Kidney (tissue), 14 donors: ENCODE results near the gene OR7C2. TPM values are rescaled to one million over a fixed set of nuclear protein-coding genes. Genes with fewer than 3 reads are reported as not detected.
"Not testable (repeated sequence)": the region's sequence is repeated elsewhere in the genome, so short reads cannot be mapped to it uniquely, and the experiment has no call there.

ENCODE experiments used
- DNase-seq, 5 donors: peaks; one replicate each; pipeline ENCODE4 v3.0.0-alpha.2; 2013 to 2020
- FAIRE-seq: peaks from 2 replicates; lab custom pipeline; 2012; peaks lifted over from hg19 to GRCh38; lab: Jason Lieb, UNC
- H3K27ac ChIP-seq, 2 donors: one replicate each; pipeline ENCODE4 v1.7.0; 2013; ENCODE audit warnings: low read depth in 2 of 2, low read length in 2 of 2, inconsistent platforms in 1 of 2
- H3K27me3 ChIP-seq: one replicate; pipeline ENCODE4 v1.7.1; 2013; ENCODE audit warnings: low read length, inconsistent platforms; ENCODE audit not compliant: control insufficient read depth, insufficient read depth
- H3K36me3 ChIP-seq, 3 donors: one replicate each; pipeline versions ENCODE4 v1.7.0 to v1.7.1; 2013; ENCODE audit warnings: low read length in 3 of 3, control low read depth in 1 of 3, inconsistent platforms in 1 of 3; ENCODE audit not compliant: insufficient read depth in 3 of 3, control insufficient read depth in 2 of 3
- H3K4me1 ChIP-seq, 3 donors: one replicate each; pipeline versions ENCODE4 v1.7.0 to v1.7.1; 2013; ENCODE audit warnings: low read length in 3 of 3, inconsistent platforms in 1 of 3, low read depth in 1 of 3; ENCODE audit not compliant: control insufficient read depth in 2 of 3, insufficient read depth in 2 of 3
- H3K4me3 ChIP-seq, 3 donors: one replicate each; pipeline versions ENCODE4 v1.7.0 to v1.8.1; 2013; ENCODE audit warnings: low read length in 3 of 3, control low read depth in 1 of 3, inconsistent platforms in 1 of 3
- H3K9ac ChIP-seq, 3 donors: one replicate each; pipeline versions ENCODE4 v1.7.0 to v1.7.1; 2013; ENCODE audit warnings: low read length in 3 of 3, control low read depth in 1 of 3, inconsistent platforms in 1 of 3
- H3K9me3 ChIP-seq, 3 donors: one replicate each; pipeline versions ENCODE4 v1.7.0 to v1.7.1; 2013; ENCODE audit warnings: low read length in 3 of 3, control low read depth in 1 of 3, inconsistent platforms in 1 of 3; ENCODE audit not compliant: control insufficient read depth in 2 of 3, insufficient read depth in 1 of 3
- intact Hi-C: fragments of 100-400 bp; cut with DNase I; formaldehyde crosslinking; loops from one replicate; pipeline ENCODE4 v1.11.1; 2022
- polyA plus RNA-seq: library from polyadenylated mRNA; stranded (reverse); fragments of 350-450 nt; fragmentation: Illumina TruSeq; extraction: RNeasy Lipid Tissue Mini Kit (QIAGEN cat#74804); gene quantifications from one replicate; pipeline ENCODE4 v1.2.3, GENCODE V29; 2014; ENCODE audit warnings: low read depth, low replicate concordance; ENCODE audit not compliant: insufficient read depth
- total RNA-seq: library from RNA; stranded (reverse); fragmentation: NEBNext Ultra II Directional; extraction: Animal tissue kit (Norgen Biotek cat#: 25700); gene quantifications from one replicate; pipeline ENCODE4 v1.2.1, GENCODE V29; 2021
- TF ChIP-seq, protein P1 (sequence below): IDR thresholded peaks from 3 replicates; pipeline ENCODE4 v1.5.1; 2012; ENCODE audit warnings: mild to moderate bottlenecking, moderate library complexity, borderline replicate concordance; ENCODE audit not compliant: insufficient read depth; ENCODE audit errors: extremely low read depth
- donor health status: control.
- donor health status: control.
- donor health status: control.
- donor health status: control.
- donor health status: control.
- donor health status: DM: yes; HTN: yes; CAD: no.
- donor health status: Normal renal cell carcinoma (clear cell type).

OR7C2 gene
- total and polyA plus RNA-seq, 2 donors from 2014 or later = not detected

DNA sequence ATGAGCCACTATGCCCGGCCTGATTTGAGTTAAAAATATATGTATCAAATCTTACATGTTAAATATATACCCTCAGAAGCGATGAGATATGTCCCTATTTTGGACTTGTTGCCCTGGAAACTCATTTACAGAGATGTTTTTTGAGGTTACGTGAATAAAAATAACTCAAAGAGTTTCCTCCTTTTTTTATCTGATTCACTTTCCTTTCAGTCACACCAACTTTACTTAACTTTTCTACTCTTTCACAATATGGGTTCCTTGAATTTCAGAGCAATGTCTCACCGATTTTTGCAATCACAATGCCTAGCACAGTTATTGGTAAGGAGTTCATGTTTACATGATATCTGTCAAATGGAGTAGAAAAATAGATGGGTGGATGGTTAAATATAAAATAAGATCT is 2.3 kb downstream of the OR7C2 start:
- H3K27ac ChIP-seq = no peak overlapping the region
- no peaks in the 10 kb centered on the region for H3K9me3 ChIP-seq
- H3K4me1 ChIP-seq = no peaks in the 10 kb centered on the region
- DNase-seq (no peak), FAIRE-seq (no peak)
- H3K4me3 ChIP-seq = no peak overlapping the region
- intact Hi-C loops = no loop called here
- H3K36me3 ChIP-seq = no peaks in the 10 kb centered on the region
- TF ChIP-seq, protein P1, sequence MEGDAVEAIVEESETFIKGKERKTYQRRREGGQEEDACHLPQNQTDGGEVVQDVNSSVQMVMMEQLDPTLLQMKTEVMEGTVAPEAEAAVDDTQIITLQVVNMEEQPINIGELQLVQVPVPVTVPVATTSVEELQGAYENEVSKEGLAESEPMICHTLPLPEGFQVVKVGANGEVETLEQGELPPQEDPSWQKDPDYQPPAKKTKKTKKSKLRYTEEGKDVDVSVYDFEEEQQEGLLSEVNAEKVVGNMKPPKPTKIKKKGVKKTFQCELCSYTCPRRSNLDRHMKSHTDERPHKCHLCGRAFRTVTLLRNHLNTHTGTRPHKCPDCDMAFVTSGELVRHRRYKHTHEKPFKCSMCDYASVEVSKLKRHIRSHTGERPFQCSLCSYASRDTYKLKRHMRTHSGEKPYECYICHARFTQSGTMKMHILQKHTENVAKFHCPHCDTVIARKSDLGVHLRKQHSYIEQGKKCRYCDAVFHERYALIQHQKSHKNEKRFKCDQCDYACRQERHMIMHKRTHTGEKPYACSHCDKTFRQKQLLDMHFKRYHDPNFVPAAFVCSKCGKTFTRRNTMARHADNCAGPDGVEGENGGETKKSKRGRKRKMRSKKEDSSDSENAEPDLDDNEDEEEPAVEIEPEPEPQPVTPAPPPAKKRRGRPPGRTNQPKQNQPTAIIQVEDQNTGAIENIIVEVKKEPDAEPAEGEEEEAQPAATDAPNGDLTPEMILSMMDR = no peak
- H3K9ac ChIP-seq = no peak overlapping the region
- H3K27me3 ChIP-seq = no peaks in the 10 kb centered on the region

DNA sequence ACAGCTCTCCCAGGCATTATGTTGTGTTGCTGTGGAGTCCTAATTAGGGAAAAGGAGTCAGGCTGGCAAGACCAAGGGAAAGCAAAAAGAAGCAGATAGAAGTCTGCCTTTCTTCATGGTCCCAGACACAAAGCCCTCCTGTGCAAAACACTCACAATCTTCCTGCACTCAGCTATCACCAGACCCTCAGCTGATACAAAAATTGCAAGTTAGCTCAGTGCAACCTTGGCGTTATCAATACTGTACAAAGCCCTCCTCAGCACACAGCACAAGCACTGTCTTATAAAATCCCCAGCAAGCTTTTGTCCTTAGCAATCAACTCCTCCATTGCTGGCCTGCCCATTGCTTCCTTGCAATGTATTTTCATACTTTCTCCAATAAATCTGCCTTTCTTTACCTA is 3.2 kb downstream of the OR7C2 start:
- Histone ChIP-seq H3K4me3 (no peak overlapping the region), H3K27me3 (no peaks in the 10 kb centered on the region), H3K36me3 (no peaks in the 10 kb centered on the region), H3K27ac (no peak overlapping the region), H3K9me3 (no peaks in the 10 kb centered on the region), H3K9ac (no peak overlapping the region), H3K4me1 (no peaks in the 10 kb centered on the region)
- intact Hi-C loops = no loop called here
- DNase-seq (no peak), FAIRE-seq (no peak)
- TF ChIP-seq, protein P1 = no peak

DNA sequence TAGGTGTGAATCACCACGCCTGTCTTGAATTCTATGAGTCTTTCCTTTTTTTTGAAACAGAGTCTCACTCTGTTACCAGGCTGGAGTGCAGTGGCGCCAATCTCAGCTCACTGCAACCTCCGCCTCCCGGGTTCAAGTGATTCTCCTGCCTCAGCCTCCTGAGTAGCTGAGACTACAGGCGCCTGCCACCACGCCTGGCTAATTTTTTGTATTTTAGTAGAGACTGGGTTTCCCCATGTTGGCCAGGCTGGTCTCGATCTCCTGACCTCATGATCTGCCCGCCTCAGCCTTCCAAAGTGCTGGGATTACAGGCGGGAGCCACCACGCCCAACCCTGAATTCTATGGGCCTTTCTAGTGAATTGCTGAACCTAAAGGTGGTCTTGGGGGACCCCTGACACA is 8.1 kb downstream of the OR7C2 start:
- H3K9me3 ChIP-seq, H3K27me3 ChIP-seq, H3K4me3 ChIP-seq, H3K36me3 ChIP-seq, H3K4me1 ChIP-seq, intact Hi-C loops, DNase-seq, FAIRE-seq, H3K27ac ChIP-seq, H3K9ac ChIP-seq: not testable (repeated sequence)

DNA sequence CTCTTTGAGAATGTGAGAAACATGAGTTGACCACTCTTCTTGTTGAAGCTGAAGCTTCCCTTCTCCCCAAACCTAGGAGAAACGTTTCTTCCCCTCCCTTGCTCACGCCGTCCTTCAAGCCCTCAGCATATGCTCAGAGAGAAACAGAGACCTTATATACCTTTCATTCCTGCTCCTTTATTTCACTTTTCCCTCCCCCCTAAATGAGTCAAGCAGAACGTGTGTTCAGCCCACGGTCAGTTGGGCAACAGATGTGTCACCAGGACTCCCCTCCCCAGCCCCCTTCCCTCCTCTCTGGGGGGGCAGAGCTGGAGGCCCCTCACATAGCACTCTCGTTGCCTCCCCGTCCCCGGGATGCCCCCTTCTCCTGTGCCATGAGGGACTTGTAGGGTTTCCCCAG is 8.6 kb downstream of the OR7C2 start:
- H3K4me3 ChIP-seq = no peak overlapping the region
- DNase-seq = no peak
- intact Hi-C loops = no loop called here
- H3K4me1 ChIP-seq = no peaks in the 10 kb centered on the region
- H3K9ac ChIP-seq = no peak overlapping the region
- TF ChIP-seq, protein P1 = no peak
- no peak for FAIRE-seq
- H3K27me3 ChIP-seq = no peaks in the 10 kb centered on the region
- H3K36me3 ChIP-seq = no peaks in the 10 kb centered on the region
- H3K9me3 ChIP-seq = no peaks in the 10 kb centered on the region
- H3K27ac ChIP-seq = no peak overlapping the region
